GM19328 (cell line): ENCODE data around the gene DSCAML1.

Experiments
- ATAC-seq: cut with Tn5 transposase; IDR thresholded peaks from one replicate; pipeline ENCODE4 v1.9.1; 2021; ENCODE audit warnings: mild to moderate bottlenecking, moderate library complexity; ENCODE audit not compliant: unreplicated experiment

Gene DSCAML1

DNA sequence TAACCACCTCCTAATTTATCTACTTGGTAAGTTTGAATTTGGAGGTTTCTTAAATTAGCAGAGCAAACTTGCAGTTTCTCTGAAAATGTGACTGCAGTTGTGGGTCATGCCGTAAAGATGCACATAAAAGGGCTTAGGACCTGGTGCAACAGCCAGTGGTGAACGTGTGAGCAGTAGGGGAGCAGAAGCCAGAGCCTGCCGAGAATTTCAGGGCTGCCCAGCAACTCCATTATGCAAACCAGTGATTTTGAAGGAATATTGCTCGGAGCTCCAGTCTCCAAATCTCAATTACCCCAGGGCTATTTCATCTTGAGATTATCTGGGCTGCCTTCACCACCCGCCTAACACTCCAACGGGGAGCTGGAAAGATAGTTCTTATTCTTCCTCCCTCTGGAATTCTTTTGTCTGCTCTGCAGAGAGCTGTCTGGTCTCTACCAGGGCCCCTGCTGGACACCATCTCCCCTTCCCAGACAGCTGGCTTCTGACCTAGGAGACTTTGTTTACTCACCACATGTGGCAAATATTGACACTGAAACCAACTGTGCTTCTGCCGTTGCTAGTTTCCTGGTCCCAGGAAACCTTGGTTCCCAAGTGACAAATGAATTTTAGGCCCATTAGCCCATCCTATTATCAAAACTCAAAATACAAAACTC is 93.9 kb downstream of the DSCAML1 start:
- ATAC-seq: no peak

DNA sequence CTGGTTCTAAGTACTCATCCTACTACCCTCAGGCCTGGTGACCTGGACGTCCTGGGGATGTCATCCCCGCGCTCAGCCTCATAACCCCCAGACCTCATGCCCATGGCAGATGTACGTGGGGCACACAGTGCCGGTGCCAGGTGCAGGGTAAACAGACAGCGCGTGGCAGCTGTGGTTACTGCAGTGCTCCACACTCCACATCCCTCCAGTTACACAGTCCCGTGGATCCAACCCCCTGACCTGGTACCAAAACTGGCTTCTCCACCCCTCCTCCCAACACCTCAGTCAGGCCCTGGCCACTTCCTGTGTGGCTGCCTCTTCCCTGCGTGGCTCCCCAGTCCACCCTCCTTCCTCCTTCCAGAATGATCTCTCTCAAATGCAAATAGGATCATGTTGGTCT is 95.2 kb downstream of the DSCAML1 start:
- ATAC-seq: no peak

DNA sequence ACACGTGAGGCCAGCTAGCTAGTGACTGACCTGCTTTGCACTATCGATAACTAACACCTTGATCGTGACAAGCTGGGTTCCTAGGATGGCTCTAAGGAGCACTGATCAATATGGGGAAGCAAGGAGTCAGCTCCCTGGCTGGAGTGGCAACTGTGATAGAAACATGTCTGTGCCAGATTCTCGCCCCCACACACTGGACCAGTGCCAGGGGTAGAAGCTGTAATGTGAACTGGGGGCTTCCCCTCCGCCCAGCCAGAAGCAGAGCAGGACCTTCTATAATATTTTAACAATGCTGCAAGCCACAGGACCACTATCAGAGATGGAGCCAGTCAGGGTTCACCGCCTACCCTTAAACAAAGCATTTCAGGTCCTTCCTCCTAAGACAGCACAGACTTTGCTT is 96.5 kb downstream of the DSCAML1 start:
- no peak for ATAC-seq

DNA sequence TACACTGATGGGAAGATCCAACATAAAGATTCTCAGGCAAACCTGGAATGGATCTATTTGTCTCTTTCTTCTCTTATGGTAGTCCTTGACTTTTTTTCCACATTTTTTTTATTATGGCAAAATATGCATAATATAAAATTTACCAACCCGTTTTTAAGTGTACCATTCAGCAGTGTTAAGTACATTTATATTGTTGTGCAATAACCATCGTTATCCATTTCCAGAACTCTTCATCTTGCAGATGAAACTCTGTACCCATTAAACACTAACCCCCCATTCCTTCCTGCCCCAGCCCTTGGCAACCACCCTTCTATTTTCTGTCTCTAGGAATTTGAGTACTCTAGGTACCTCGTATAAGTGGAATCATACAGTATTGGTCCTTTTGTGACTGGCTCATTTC is 99.7 kb downstream of the DSCAML1 start:
- ATAC-seq: no peak

DNA sequence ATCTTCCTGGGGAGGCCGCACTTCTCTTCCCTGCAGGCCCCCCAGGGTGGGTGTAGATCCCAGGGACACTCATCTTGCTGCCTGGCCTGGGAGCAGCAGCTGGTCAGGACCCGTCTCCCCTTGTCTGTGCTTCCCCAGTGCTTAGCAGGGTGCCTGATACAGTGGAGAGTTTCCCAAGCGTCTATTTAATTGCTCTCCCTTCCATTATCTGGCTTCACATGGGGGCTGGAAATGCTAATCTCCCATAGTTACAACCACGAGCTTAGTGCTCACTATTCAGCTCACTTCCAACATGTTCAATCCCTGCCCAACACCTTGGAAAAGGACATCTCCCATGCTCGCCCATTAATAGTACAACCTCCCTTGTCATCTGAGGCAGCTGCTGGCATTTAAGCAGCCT is 100.5 kb downstream of the DSCAML1 start:
- ATAC-seq: no peak

DNA sequence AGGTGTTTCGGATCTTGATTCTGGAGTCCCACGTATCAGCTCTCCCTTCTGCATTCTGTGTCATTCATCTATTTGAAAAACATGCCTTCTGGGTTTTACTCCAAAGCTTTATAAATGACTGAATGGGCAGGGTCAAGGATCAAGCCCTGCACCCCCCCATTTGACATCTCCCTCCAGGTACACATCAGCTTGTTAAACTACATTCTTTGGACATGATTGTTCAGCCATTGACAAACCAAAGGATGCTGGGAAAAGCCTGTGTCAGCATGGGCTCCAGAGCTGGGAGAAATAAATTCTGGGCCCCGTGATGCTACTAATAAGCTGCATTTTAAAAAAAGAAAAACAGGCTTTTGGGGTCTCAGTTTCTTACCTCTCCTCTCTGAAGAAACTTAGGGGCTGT is 103.7 kb downstream of the DSCAML1 start:
- no peak for ATAC-seq

DNA sequence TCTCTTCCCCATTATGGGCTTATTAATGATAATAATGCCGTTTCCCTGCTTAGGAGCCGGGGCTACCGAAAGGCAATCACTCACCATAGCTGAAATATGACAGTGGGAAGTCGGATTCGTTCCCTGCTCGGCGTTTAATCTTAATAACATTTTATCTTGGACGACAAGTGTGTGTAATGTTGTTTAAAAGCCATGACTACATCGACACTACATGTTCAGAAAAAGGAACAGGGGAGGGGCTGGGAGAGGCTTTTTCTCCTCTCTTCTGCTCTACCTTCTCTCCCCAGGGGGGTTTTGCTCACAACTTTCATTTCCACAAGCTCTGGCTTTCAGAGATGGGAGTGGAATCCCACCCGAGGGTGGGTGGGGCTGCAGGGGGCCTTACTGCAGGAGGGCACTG is 105.5 kb downstream of the DSCAML1 start:
- no peak for ATAC-seq

DNA sequence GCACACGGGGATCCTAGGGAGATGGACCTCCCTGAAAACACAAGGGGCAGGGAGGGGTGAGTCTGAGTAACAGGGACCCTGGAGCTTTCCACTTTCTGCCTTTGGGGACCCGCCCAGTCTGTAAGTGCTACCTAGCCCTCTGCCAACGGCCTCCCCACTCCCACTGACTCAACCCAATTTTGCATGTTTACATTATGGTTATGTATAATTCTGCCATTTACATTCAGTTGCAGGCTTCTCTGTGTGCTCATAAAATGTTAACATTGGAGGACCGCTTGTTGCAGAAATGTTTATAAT is 105.8 kb downstream of the DSCAML1 start:
- ATAC-seq: no peak

DNA sequence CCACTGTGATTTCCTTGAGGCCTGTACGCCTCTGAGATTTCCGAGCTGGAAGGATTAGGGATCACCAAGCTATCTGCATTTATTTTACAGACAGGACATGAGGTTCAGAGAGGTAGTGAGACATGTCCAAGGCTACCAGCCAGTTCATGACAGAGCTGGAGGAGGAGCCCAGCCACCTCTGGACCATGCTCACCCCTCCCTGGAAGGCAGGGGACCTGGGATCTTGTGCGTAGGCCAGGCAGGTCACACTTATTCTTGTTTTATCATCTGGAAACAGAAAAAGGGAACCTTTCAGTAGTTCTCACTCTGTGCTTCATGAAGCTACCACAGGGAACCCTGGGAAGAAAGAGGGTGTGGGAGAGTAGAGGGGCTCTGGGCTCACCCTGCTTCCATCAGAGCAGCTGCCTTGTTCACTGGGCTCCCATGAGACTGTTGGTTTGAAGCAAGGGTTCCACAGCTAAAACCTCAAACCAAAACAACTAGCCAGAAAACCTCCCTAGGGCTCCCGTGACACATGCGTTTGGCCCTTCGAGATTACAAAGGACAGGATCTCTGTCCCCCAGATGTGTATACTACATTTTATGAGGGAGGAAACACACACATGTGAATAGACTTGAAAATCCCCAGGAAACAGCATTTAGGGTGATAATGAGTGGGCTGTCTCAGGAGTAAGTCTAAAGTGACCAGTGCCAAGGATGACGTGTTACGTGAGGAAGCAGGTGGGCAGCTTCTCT is 106.4 kb downstream of the DSCAML1 start:
- no peak for ATAC-seq

DNA sequence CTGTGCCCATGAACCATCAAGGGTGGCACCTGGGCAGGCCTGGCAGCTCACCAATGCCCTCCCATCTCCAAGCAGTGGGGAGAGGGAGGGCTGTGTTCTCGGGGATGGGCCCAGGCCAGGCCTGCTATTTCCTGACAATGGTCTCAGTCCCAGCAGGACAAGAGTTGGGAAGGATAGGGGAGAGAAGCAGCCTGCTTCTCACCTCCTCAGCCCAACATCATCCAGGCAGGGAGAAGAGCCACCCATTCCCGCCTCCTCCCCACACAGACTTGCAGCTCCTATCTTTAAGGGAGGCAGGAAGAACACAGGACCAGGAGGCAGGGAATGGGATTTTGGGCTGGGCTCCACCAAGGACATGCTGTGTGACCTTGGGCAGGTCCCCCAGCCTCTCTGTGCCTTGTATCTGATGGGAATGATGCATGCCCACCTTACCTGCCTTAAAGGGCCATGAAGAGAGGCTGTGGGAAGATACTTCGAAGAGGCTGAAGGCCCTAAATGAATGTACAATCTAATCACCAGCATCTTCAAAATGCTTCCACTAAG is 108.7 kb downstream of the DSCAML1 start:
- ATAC-seq: no peak

DNA sequence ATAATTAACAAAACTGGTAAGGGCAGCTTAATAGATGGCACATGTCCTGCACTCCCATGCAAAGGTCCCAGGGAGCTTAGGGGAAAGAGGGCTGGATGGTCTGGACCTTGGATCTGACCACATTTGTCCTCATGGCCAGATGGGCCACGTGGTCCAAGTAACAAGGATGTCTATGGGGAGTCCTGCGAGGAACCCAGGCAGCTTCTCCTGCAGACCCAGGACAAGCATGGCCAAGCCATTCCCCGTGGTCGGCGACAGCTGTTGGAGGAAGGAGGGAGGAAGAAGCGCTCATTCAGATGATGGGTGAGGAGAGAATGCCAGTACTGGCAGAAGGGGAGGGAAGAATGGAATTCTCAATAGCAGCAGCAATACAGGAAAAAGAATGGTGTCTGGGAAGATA is 109.2 kb downstream of the DSCAML1 start:
- no peak for ATAC-seq

DNA sequence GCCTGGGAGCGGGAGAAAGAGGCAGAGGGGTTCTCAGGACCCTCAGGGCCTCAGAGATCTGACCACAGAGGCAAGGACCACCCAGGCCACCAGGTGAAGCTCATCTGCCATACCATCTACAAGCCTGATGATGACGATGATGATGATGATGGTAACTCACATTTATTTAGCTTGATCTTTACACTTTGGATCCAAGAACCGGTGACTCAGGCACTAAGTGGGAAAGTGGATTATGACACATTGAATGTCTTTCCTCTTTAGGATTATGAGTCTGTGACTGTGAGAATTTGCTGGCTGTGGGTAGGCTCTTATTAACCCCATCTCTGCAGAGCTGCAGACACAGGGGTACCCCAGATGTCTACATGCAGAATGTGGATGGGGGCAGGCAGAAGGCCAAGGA is 110.3 kb downstream of the DSCAML1 start:
- ATAC-seq: no peak

DNA sequence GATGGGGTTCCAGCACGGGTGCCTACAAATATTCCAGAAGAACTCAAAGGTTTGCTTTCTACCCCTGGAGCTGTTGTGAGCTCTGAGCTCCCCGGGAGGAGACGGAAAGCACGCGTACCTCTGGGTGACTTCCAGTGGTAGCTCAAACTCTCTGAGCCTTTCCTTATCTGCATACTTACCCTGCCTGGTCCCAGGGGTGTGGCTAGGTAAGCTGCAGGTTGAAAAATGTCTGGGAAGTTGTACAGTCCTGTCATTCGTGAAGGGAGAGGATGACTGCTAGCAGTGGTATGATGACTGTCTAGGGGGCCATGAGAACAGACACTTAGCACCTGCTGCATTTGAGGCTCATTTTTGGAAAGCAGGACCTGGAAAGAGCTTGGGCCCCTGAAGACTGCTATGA is 111.5 kb downstream of the DSCAML1 start:
- ATAC-seq: no peak

DNA sequence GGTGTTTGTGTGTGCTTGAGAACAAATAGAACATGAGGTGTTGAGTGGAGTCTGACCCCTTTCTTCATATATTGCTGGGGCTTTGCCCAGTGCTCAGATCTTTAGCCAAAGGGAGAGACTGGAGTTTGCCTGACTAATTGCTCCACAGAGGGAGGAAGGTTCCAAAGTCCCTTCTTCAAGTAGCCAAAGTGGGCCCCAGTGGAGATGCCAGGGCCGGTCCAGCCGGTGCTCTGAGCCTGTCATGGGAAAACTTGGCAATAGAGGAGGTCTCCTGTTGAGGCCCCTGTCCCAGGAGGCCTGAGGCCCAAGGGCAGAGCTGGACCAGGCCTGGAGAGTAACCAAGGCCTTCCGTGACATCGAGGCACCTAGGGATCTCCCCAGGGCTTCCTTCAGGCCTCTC is 112.3 kb downstream of the DSCAML1 start:
- no peak for ATAC-seq

DNA sequence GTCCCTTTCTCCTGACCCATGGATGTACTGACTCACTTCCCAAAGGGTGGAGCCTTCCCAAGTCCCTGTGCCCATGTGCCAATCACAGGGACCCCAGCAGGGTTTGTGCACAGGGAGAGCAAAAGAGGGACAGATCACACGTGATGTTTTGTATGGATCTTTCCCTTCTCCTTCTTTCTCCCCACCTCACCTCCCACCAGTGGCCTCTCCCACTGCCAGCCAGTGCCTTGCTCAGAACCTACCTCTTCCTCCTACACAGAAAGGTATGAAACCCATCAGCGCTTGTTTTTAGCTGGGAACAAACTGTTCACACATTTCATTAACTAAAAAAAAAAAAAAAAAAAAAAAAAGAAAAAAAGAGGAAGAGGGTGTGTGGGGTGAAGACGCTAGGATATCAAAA is 112.9 kb downstream of the DSCAML1 start:
- ATAC-seq: no peak

DNA sequence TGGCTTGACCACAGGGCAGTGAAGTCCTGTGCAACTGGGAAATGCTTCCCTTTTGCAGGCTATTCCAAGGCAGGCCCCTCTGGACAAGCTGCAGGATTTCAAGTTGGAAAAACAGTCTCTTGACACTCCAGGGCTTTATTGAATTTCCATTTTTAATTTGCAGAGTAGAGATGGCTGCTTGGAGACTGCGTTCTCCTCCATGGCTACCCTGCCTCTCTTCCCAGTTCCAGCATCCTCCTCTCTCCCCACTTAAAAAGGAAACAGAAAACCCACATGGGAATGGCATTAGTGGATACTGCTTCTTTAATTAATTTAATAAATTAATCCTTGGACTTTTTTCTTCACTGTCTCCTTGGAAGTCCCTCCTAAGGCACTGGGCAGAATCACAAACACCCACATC is 115.6 kb downstream of the DSCAML1 start:
- no peak for ATAC-seq

DNA sequence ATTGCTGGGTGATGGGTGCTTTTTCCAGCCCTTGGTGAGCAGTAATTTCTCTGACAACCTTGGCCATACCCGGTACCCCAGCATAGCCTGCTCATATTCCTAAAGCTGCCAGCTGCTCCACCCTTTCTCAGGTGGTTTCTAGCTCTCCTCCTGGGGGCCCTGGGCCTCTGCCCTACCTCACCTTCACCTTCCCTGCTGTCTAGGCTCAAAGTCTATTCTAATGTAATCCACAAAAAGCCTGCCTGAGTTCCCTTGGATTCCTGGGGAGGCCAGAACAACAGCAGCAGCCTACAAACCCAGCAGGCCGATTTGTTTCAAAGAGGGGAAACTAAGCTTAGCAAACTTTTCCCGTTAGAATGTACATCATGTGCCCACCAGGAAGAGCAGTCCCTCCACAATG is 117.6 kb downstream of the DSCAML1 start:
- ATAC-seq: no peak

DNA sequence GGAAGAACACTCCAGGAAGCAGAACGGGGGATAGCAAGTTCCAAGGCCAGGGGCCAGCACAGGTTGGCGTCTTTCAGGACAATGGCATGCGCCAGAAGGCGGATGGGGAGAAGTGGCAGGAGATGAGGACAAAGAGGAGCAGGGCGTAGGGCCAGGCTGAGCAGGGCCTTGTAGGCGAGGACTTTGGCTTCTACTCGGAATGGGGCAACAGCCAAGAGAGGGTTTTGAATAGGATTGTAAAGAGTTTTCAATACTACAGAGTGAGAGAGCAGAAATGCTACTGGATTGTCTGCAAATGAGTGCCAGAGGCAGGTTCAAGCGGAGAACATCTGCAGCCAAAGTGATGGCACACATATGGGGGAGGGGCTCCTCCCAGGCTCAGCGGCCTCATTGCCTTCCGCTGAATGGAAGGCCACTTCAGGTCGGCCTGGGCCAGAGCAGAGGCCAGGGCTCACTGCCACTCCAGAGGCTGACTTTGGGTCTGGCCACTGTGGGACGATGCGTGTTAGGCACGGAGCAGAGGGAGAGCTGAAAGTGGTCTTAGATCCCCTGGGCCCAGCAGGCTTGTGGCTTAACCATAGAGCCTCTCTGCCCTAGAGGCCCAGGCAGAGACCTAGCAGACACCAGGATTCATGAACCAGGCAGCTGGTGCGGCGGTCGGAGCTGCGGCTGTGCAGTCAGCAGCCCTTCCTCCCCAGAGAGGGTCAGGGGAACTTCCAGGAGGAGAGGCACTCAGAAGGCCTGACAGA is 118.2 kb downstream of the DSCAML1 start:
- no peak for ATAC-seq

DNA sequence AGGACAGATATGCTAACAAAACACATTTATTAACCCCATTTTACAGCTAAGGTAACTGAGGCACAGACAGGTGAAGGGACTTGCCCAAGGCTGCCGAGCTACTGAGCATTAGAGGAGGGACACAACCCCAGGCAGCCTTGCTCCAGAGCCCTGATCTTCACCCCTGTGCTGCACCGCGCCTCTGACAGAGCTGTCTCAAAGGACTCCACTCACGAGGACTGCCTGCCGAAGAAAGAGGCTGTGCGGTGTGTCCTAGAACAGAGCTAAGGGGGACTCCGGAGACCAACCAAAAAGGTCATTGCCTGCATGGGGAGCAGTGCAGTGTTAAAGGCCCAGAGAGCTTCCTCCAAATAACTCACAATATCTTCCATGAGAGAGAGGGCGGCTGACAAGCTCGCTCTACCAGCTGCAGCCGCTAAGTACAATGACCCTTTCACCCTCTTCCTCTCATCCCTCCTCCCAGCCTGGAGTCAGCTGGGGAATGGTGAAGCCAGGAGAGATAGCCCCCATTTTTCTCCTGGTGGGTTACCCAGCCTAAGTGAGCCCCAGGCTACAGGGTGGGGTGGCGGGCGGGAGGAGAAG is 119.2 kb downstream of the DSCAML1 start:
- ATAC-seq: no peak

DNA sequence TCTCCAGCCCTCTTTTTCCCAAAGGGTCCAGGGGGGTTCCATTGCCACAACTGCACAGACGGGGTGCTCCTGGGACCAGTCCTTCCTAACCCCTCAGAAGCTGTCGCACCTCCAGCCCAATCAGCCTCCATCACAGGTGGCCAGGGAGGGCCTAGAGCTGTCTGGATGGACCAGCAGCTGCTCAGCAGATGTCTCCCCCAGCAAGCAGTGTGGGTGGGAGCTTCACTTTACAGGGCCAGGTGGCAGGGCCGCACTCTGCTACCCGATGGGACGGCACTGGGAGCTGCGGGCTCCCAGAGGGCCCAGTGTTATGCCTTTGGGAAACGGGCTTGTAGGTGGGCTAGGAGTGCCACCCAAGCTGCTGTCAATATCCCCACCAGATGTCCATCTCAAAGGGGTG is 120.5 kb downstream of the DSCAML1 start:
- ATAC-seq: no peak

DNA sequence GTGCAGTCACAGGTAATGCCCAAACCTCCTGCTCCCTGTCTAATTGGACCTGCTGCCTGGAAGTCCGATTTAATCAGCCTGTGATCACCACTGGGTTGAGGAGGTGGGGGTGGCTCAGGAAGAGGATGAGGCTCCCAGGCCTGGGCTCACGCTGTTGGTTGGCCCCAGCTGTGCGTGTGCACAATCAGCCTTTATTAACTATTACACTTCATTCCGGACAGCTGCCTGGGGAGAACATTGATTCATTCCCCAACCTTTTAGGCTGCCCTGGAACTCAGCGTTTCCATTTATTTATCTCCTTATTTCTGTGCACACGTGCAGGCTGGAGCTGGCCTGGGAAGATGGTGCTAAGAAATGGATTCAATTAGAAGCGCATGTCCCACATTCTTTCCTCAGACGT is 123.4 kb downstream of the DSCAML1 start:
- ATAC-seq: no peak

DNA sequence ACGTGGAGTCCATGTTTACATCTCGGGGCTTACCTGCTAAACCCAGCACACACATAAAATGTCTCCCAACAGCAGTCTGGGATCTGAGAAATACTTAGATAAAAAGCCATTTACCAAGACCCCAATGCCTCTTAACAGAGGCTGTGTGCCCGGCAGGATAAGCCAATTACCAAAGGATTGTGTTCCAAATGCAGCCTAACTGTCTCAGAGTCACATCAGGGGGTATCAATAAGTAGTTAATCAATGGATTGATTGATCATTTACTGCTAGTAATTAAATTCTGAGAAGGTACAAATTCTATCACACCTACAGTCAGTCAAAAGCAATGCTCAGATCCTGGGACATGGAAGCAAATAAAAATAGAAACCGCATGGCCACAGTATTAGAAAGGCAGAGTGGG is 125.6 kb downstream of the DSCAML1 start:
- no peak for ATAC-seq
